ENCODE measurements around the gene NDUFA13. TPM values are rescaled to one million over a fixed set of nuclear protein-coding genes. Genes with fewer than 3 reads are reported as not detected.

NDUFA13 gene
- total and polyA plus RNA-seq, 7 donors: 274 to 648 (median 534) TPM

GRCh38 chr19:19475015-19475765 is 40.8 kb upstream of the NDUFA13 start:
- DNase-seq (peak in 1 of 2 donors; percentile 68), ATAC-seq (peak; percentile 80 to 91 (median 87))
- H3K4me1 ChIP-seq: peaks cover 24% of the 10 kb centered on the region
- TF ChIP-seq CTCF (IDR thresholded peaks at IDR 0.05): no peak
- peak overlapping the region; percentile 78 for H3K27ac ChIP-seq
- no peaks in the 10 kb centered on the region for H3K27me3 ChIP-seq (ENCODE audit: insufficient read depth in 3 of 3, low read length in 2 of 3)
- WGBS, 3 donors: 28 to 35% (median 30%) methylated on average over 21 of the region's 21 CpGs
- no peaks in the 10 kb centered on the region for H3K36me3 ChIP-seq (ENCODE audit: insufficient read depth in 1 of 2, low read depth in 1 of 2)
- H3K9me3 ChIP-seq: no peaks in the 10 kb centered on the region
- H3K4me3 ChIP-seq: no peak overlapping the region
- intact Hi-C loops (cut with DNase I): no loop called here

GRCh38 chr19:19475849-19476828 is 39.9 kb upstream of the NDUFA13 start:
- WGBS, 3 donors: 64 to 76% (median 70%) methylated on average over 19 of the region's 19 CpGs
- ATAC-seq (peak in 3 of 4 donors; percentile 20 to 40 (median 37)), DNase-seq (peak in 1 of 2 donors; percentile 52)
- peak; percentile 21 for TF ChIP-seq CTCF (IDR thresholded peaks at IDR 0.05)
- H3K9me3 ChIP-seq: no peaks in the 10 kb centered on the region
- no peak overlapping the region for H3K4me3 ChIP-seq
- H3K27me3 ChIP-seq (ENCODE audit: insufficient read depth in 3 of 3, low read length in 2 of 3): no peaks in the 10 kb centered on the region
- H3K36me3 ChIP-seq (ENCODE audit: insufficient read depth in 1 of 2, low read depth in 1 of 2): no peaks in the 10 kb centered on the region
- peak overlapping the region; percentile 78 for H3K27ac ChIP-seq
- intact Hi-C loops (cut with DNase I): no loop called here
- peaks cover 24% of the 10 kb centered on the region for H3K4me1 ChIP-seq

- peaks cover 27% of the 10 kb centered on the region for H3K4me1 ChIP-seq
- peak in 1 of 2 donors; percentile 32 for DNase-seq
- no peak overlapping the region for H3K27ac ChIP-seq
- no peak overlapping the region for H3K4me3 ChIP-seq
- no peaks in the 10 kb centered on the region for H3K27me3 ChIP-seq (ENCODE audit: insufficient read depth in 3 of 3, low read length in 2 of 3)
- no peak for ATAC-seq
- intact Hi-C loops (cut with DNase I): loop anchor here in 1 of 2 donors (1.0 kb wide), 1 partner anchor 40 kb away; no protein-coding TSS in a partner anchor
- WGBS, 3 donors: 90 to 92% (median 91%) methylated on average over 10 of the region's 10 CpGs
- no peaks in the 10 kb centered on the region for H3K9me3 ChIP-seq
- TF ChIP-seq CTCF (IDR thresholded peaks at IDR 0.05): no peak
- no peaks in the 10 kb centered on the region for H3K36me3 ChIP-seq (ENCODE audit: insufficient read depth in 1 of 2, low read depth in 1 of 2)
Observed at GRCh38 chr19:19477705-19478383, 38.2 kb upstream of the NDUFA13 start.

- 68 to 74% (median 73%) methylated on average over 5 of the region's 5 CpGs for WGBS, 3 donors
- DNase-seq: no peak
Observed at GRCh38 chr19:19480688-19481087, 35.3 kb upstream of the NDUFA13 start.

More at GRCh38 chr19:19480688-19481087, 35.3 kb upstream of the NDUFA13 start:
- Histone ChIP-seq H3K36me3 (ENCODE audit: insufficient read depth in 1 of 2, low read depth in 1 of 2) (no peaks in the 10 kb centered on the region), H3K27ac (no peak overlapping the region), H3K4me1 (peaks cover 18% of the 10 kb centered on the region), H3K4me3 (no peak overlapping the region), H3K27me3 (ENCODE audit: insufficient read depth in 3 of 3, low read length in 2 of 3) (no peaks in the 10 kb centered on the region), H3K9me3 (no peaks in the 10 kb centered on the region)
- TF ChIP-seq CTCF (IDR thresholded peaks at IDR 0.05): no peak
- no peak for ATAC-seq
- intact Hi-C loops (cut with DNase I): no loop called here
